Non-pigmented ciliary epithelial cell (primary cell): ENCODE results near the gene ERCC4.

Source experiments
- DNase-seq: peaks from one replicate; pipeline ENCODE4 v3.0.0-alpha.2; 2010; ENCODE audit warnings: low read depth

Gene ERCC4

GRCh38 chr16:13948086-13948485 lies 28.1 kb downstream of the ERCC4 start:
- DNase-seq: no peak

GRCh38 chr16:13950821-13951547 lies 31.0 kb downstream of the ERCC4 start:
- DNase-seq: no peak

- DNase-seq: no peak
Observed at GRCh38 chr16:13951611-13952010, 31.7 kb downstream of the ERCC4 start.

- no peak for DNase-seq
Observed at GRCh38 chr16:13953501-13953900, 33.5 kb downstream of the ERCC4 start.

GRCh38 chr16:13956635-13957196 lies 36.8 kb downstream of the ERCC4 start:
- no peak for DNase-seq

GRCh38 chr16:13957197-13958078 lies 37.5 kb downstream of the ERCC4 start:
- DNase-seq: peak; percentile 85

- DNase-seq: no peak
Observed at GRCh38 chr16:13958474-13958873, 38.5 kb downstream of the ERCC4 start.

GRCh38 chr16:13959626-13960025 lies 39.7 kb downstream of the ERCC4 start:
- DNase-seq: no peak

GRCh38 chr16:13961099-13961811 lies 41.3 kb downstream of the ERCC4 start:
- DNase-seq: no peak

GRCh38 chr16:13962232-13962631 lies 42.3 kb downstream of the ERCC4 start:
- DNase-seq: no peak

GRCh38 chr16:13968835-13969234 lies 48.9 kb downstream of the ERCC4 start:
- no peak for DNase-seq

- no peak for DNase-seq
Observed at GRCh38 chr16:13969711-13970110, 49.8 kb downstream of the ERCC4 start.

- no peak for DNase-seq
Observed at GRCh38 chr16:13970708-13971422, 50.9 kb downstream of the ERCC4 start.

GRCh38 chr16:13973321-13974023 lies 53.5 kb downstream of the ERCC4 start:
- DNase-seq: no peak

GRCh38 chr16:13977177-13977576 lies 57.2 kb downstream of the ERCC4 start:
- DNase-seq: no peak

GRCh38 chr16:13982451-13982850 lies 62.5 kb downstream of the ERCC4 start:
- no peak for DNase-seq

- no peak for DNase-seq
Observed at GRCh38 chr16:13983625-13984024, 63.7 kb downstream of the ERCC4 start.

GRCh38 chr16:13984794-13985193 lies 64.8 kb downstream of the ERCC4 start:
- DNase-seq: no peak

GRCh38 chr16:13988038-13988437 lies 68.1 kb downstream of the ERCC4 start:
- DNase-seq: no peak

GRCh38 chr16:13992322-13992721 lies 72.4 kb downstream of the ERCC4 start:
- no peak for DNase-seq

GRCh38 chr16:13992976-13993375 lies 73.0 kb downstream of the ERCC4 start:
- DNase-seq: no peak
